Natural killer cell treated with Interleukin-12 subunit alpha and Interleukin-12 subunit beta and Interleukin-15 and Interleukin-18, amount 100 ng/mL, for 72 hours (primary cell): ENCODE measurements around the gene CKAP2L. TPM values are rescaled to one million over a fixed set of nuclear protein-coding genes. Genes with fewer than 3 reads are reported as not detected.

Source experiments
- ATAC-seq, 2 donors: fragments of 150-1000 bp; cut with Tn5 transposase in 1 of 2; sonication (Bioruptor Pico), chemical (Tn5 transposase) in 1 of 2; 2 replicates each; pipeline ENCODE4 v1.10.0; 2021
- DNase-seq: peaks from one replicate; pipeline ENCODE4 v3.0.0; 2022; ENCODE audit warnings: low spot score
- H3K27ac Mint-ChIP-seq, 2 donors: 1 replicate in 1 of 2; 2 replicates in 1 of 2; pipeline ENCODE4 v1.8.0; 2022; ENCODE audit warnings: mixed read lengths in 2 of 2, mild to moderate bottlenecking in 1 of 2, moderate library complexity in 1 of 2
- H3K27me3 Mint-ChIP-seq, 2 donors: 1 replicate in 1 of 2; 2 replicates in 1 of 2; pipeline ENCODE4 v1.8.0; 2022; ENCODE audit warnings: mixed read lengths in 2 of 2
- H3K36me3 Mint-ChIP-seq: one replicate; pipeline ENCODE4 v1.8.0; 2022; ENCODE audit warnings: mixed read lengths
- H3K4me1 Mint-ChIP-seq, 2 donors: 1 replicate in 1 of 2; 2 replicates in 1 of 2; pipeline ENCODE4 v1.8.0; 2022; ENCODE audit warnings: low read depth in 2 of 2, mixed read lengths in 2 of 2, mild to moderate bottlenecking in 1 of 2
- H3K4me3 Mint-ChIP-seq: one replicate; pipeline ENCODE4 v1.8.0; 2022; ENCODE audit warnings: mixed read lengths
- H3K9me3 Mint-ChIP-seq: 2 replicates; pipeline ENCODE4 v1.8.0; 2022; ENCODE audit warnings: mixed read lengths
- total RNA-seq, 2 donors: library from RNA; stranded (reverse); gene quantifications; one replicate each; pipeline ENCODE4 v1.2.3, GENCODE V29; 2022

CKAP2L gene
- total RNA-seq, 2 donors from 2014 or later = 26.8 to 45.7 TPM

GRCh38 chr2:112694182-112694581, 70.2 kb downstream of the CKAP2L start:
- Mint-ChIP-seq H3K4me1 (peaks cover 34% of the 10 kb centered on the region in 2 donors), H3K4me3 (no peak overlapping the region), H3K27ac (no peak overlapping the region), H3K36me3 (no peaks in the 10 kb centered on the region), H3K9me3 (no peaks in the 10 kb centered on the region), H3K27me3 (no peaks in the 10 kb centered on the region)
- DNase-seq (no peak), ATAC-seq (no peak)

GRCh38 chr2:112693596-112693995, 70.8 kb downstream of the CKAP2L start:
- H3K27ac Mint-ChIP-seq = peak overlapping the region; percentile 75 to 93
- H3K36me3 Mint-ChIP-seq = no peaks in the 10 kb centered on the region
- H3K4me1 Mint-ChIP-seq = peaks cover 34 to 39% of the 10 kb centered on the region in 2 donors
- ATAC-seq (no peak), DNase-seq (no peak)
- H3K27me3 Mint-ChIP-seq = no peaks in the 10 kb centered on the region
- no peaks in the 10 kb centered on the region for H3K9me3 Mint-ChIP-seq
- no peak overlapping the region for H3K4me3 Mint-ChIP-seq

DNA sequence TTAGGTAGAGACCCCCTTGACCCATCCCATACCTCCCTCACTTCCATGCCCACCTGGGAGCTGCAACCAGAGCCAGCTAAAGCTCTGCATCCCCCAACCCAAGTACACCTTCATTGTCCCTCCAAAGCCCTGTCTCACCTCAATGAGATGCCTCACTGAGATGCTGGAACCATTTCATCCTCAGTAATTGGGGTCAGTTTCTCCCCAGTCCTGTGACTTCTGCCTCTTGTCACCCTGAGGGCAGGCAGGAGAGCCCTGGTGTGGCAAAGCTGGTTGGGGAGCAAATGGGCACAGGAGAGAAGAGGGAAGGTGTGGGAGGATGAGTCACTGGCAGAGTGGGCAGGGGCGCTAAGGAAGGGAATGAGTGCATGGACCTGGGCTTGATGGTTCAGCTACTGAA, 71.5 kb downstream of the CKAP2L start:
- Mint-ChIP-seq H3K9me3 (no peaks in the 10 kb centered on the region), H3K4me3 (peak overlapping the region; percentile 75), H3K4me1 (peaks cover 38 to 39% of the 10 kb centered on the region in 2 donors), H3K36me3 (no peaks in the 10 kb centered on the region), H3K27me3 (no peaks in the 10 kb centered on the region), H3K27ac (peak overlapping the region; percentile 75 to 93)
- ATAC-seq (peak; percentile 22 to 25), DNase-seq (no peak)

GRCh38 chr2:112692495-112692911, 71.9 kb downstream of the CKAP2L start:
- Mint-ChIP-seq H3K36me3 (no peaks in the 10 kb centered on the region), H3K27me3 (no peaks in the 10 kb centered on the region), H3K9me3 (no peaks in the 10 kb centered on the region), H3K4me3 (peak overlapping the region; percentile 75), H3K27ac (peak overlapping the region; percentile 75 to 93), H3K4me1 (peaks cover 38 to 39% of the 10 kb centered on the region in 2 donors)
- DNase-seq (peak; percentile 86), ATAC-seq (peak; percentile 89 to 96)

GRCh38 chr2:112691881-112692281, 72.5 kb downstream of the CKAP2L start:
- Mint-ChIP-seq H3K27ac (peak overlapping the region; percentile 75 to 93), H3K36me3 (no peaks in the 10 kb centered on the region), H3K27me3 (no peaks in the 10 kb centered on the region), H3K4me3 (peak overlapping the region; percentile 75), H3K9me3 (no peaks in the 10 kb centered on the region), H3K4me1 (peaks cover 38 to 39% of the 10 kb centered on the region in 2 donors)
- ATAC-seq (no peak), DNase-seq (no peak)

- H3K27ac Mint-ChIP-seq = peak overlapping the region; percentile 69 to 75
- H3K4me1 Mint-ChIP-seq = peaks cover 38 to 39% of the 10 kb centered on the region in 2 donors
Measured at GRCh38 chr2:112690853-112691401, 73.5 kb downstream of the CKAP2L start.

GRCh38 chr2:112688086-112688880, 76.1 kb downstream of the CKAP2L start:
- H3K4me1 Mint-ChIP-seq = peaks cover 44 to 49% of the 10 kb centered on the region in 2 donors

More at GRCh38 chr2:112690853-112691401, 73.5 kb downstream of the CKAP2L start:
- no peaks in the 10 kb centered on the region for H3K36me3 Mint-ChIP-seq
- peak; percentile 89 for DNase-seq
- peak; percentile 83 to 93 for ATAC-seq
- no peaks in the 10 kb centered on the region for H3K27me3 Mint-ChIP-seq
- H3K9me3 Mint-ChIP-seq = no peaks in the 10 kb centered on the region
- peak overlapping the region; percentile 75 for H3K4me3 Mint-ChIP-seq

DNA sequence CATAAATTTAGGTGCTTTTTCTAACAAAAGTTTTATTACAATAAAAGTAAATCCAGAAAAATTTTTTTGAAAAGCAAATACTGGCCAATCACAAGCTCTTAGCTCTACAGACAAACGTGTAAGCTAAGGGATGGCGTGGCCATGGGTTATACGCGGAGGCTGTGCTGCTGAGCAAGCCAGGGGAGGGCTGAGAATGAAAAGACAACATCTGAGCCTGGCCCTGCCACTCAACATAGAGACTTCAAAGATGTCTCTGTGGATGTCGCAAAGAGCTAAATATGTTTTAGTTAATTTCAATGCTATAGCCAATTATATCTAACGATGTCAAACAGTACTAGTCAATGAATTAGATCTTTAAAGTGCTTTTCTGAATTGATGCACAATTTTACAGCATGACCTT, 76.9 kb downstream of the CKAP2L start:
- H3K27me3 Mint-ChIP-seq = no peaks in the 10 kb centered on the region
- DNase-seq = no peak
- no peak overlapping the region for H3K27ac Mint-ChIP-seq
- no peaks in the 10 kb centered on the region for H3K36me3 Mint-ChIP-seq
- peaks cover 36 to 42% of the 10 kb centered on the region in 2 donors for H3K4me1 Mint-ChIP-seq
- ATAC-seq = no peak
- no peak overlapping the region for H3K4me3 Mint-ChIP-seq
- H3K9me3 Mint-ChIP-seq = no peaks in the 10 kb centered on the region

More at GRCh38 chr2:112688086-112688880, 76.1 kb downstream of the CKAP2L start:
- Mint-ChIP-seq H3K36me3 (no peaks in the 10 kb centered on the region), H3K9me3 (no peaks in the 10 kb centered on the region), H3K27me3 (no peaks in the 10 kb centered on the region), H3K4me3 (no peak overlapping the region), H3K27ac (no peak overlapping the region)
- no peak for DNase-seq
- ATAC-seq = no peak

Other genes with a start within 250 kb of the CKAP2L start
- 10 to 100 TPM; 42.6 to 89.3 TPM for gene POLR1B, start 222.1 kb downstream of the CKAP2L start, total RNA-seq
- gene CHCHD5, start 180.0 kb downstream of the CKAP2L start, total RNA-seq = 10 to 100 TPM; 22.0 to 25.7 TPM
- 100 to 1,000 TPM; 125 to 168 TPM for gene SLC20A1, start 118.7 kb downstream of the CKAP2L start, total RNA-seq
- gene NT5DC4, start 43.6 kb downstream of the CKAP2L start, total RNA-seq = not detected
- gene IL1A, start 19.9 kb upstream of the CKAP2L start, total RNA-seq = 10 to 100 TPM in 1 of 2 donors, under 1 TPM in 1; 0.25 to 12.3 TPM
- 10 to 100 TPM in 1 of 2 donors, 1 to 10 TPM in 1; 1.8 to 12.0 TPM for gene IL1B, start 72.2 kb upstream of the CKAP2L start, total RNA-seq
- gene IL37, start 146.6 kb upstream of the CKAP2L start, total RNA-seq = not detected
- not detected for gene IL36G, start 213.4 kb upstream of the CKAP2L start, total RNA-seq
- gene IL36A, start 240.8 kb upstream of the CKAP2L start, total RNA-seq = not detected